NCI-H345 treated with DMSO at 0.1 percent for 48 hours (cell line): ENCODE results near the gene LDLRAD2.

Source experiments
- DNase-seq: peaks from one replicate; lab custom pipeline; 2025; ENCODE audit not compliant: unreplicated experiment; lab: John Stamatoyannopoulos, UW

LDLRAD2 gene

GRCh38 chr1:21840981-21841380, 28.9 kb downstream of the LDLRAD2 start:
- DNase-seq, result no peak

- no peak for DNase-seq
These were observed 29.9 kb downstream of the LDLRAD2 start for GRCh38 chr1:21841852-21842466.

- DNase-seq, result no peak
These were observed 30.6 kb downstream of the LDLRAD2 start for GRCh38 chr1:21842606-21843162.

- DNase-seq, result no peak
These were observed 31.1 kb downstream of the LDLRAD2 start for GRCh38 chr1:21843208-21843607.

- no peak for DNase-seq
These were observed 31.9 kb downstream of the LDLRAD2 start for GRCh38 chr1:21843996-21844395.

- DNase-seq, result no peak
These were observed 33.9 kb downstream of the LDLRAD2 start for GRCh38 chr1:21845646-21846641.

- no peak for DNase-seq
These were observed 35.4 kb downstream of the LDLRAD2 start for GRCh38 chr1:21847223-21848205.

- no peak for DNase-seq
These were observed 36.6 kb downstream of the LDLRAD2 start for GRCh38 chr1:21848524-21849174.

GRCh38 chr1:21849909-21850576, 38.0 kb downstream of the LDLRAD2 start:
- DNase-seq, result no peak

- no peak for DNase-seq
These were observed 39.6 kb downstream of the LDLRAD2 start for GRCh38 chr1:21851430-21852250.

- DNase-seq, result no peak
These were observed 40.4 kb downstream of the LDLRAD2 start for GRCh38 chr1:21852282-21853130.

GRCh38 chr1:21853131-21853427, 41.0 kb downstream of the LDLRAD2 start:
- no peak for DNase-seq

GRCh38 chr1:21854090-21854750, 42.2 kb downstream of the LDLRAD2 start:
- no peak for DNase-seq

GRCh38 chr1:21854751-21855131, 42.7 kb downstream of the LDLRAD2 start:
- no peak for DNase-seq

GRCh38 chr1:21855257-21856096, 43.4 kb downstream of the LDLRAD2 start:
- no peak for DNase-seq

GRCh38 chr1:21857142-21857839, 45.2 kb downstream of the LDLRAD2 start:
- DNase-seq, result no peak
